ENCODE data around the gene HS6ST2. TPM values are rescaled to one million over a fixed set of nuclear protein-coding genes. Genes with fewer than 3 reads are reported as not detected.

Gene HS6ST2
- total RNA-seq, 2 donors from 2014 or later, result 0.32 to 0.43 TPM

- DNase-seq (ENCODE audit: low spot score), result no peak
- intact Hi-C loops (cut with DNase I), result no loop called here
Observed at GRCh38 chrX:132756439-132756838, 202.0 kb downstream of the HS6ST2 start.

- DNase-seq (ENCODE audit: low spot score), result no peak
- intact Hi-C loops (cut with DNase I), result no loop called here
Observed at GRCh38 chrX:132751063-132751690, 207.3 kb downstream of the HS6ST2 start.

GRCh38 chrX:132750331-132751062 lies 207.9 kb downstream of the HS6ST2 start:
- intact Hi-C loops (cut with DNase I), result no loop called here
- DNase-seq (ENCODE audit: low spot score), result no peak

- no peak for DNase-seq (ENCODE audit: low spot score)
- intact Hi-C loops (cut with DNase I), result no loop called here
Observed at GRCh38 chrX:132749406-132749805, 209.0 kb downstream of the HS6ST2 start.

GRCh38 chrX:132748909-132749308 lies 209.5 kb downstream of the HS6ST2 start:
- intact Hi-C loops (cut with DNase I), result no loop called here
- no peak for DNase-seq (ENCODE audit: low spot score)

- intact Hi-C loops (cut with DNase I), result no loop called here
- no peak for DNase-seq (ENCODE audit: low spot score)
Observed at GRCh38 chrX:132748268-132748667, 210.2 kb downstream of the HS6ST2 start.

- DNase-seq (ENCODE audit: low spot score), result no peak
- intact Hi-C loops (cut with DNase I), result no loop called here
Observed at GRCh38 chrX:132745593-132745992, 212.8 kb downstream of the HS6ST2 start.

GRCh38 chrX:132744470-132744869 lies 214.0 kb downstream of the HS6ST2 start:
- intact Hi-C loops (cut with DNase I), result no loop called here
- no peak for DNase-seq (ENCODE audit: low spot score)

- DNase-seq (ENCODE audit: low spot score), result no peak
- intact Hi-C loops (cut with DNase I), result no loop called here
Observed at GRCh38 chrX:132743086-132743485, 215.3 kb downstream of the HS6ST2 start.

- intact Hi-C loops (cut with DNase I), result no loop called here
- DNase-seq (ENCODE audit: low spot score), result no peak
Observed at GRCh38 chrX:132742246-132742645, 216.2 kb downstream of the HS6ST2 start.

- intact Hi-C loops (cut with DNase I), result no loop called here
- no peak for DNase-seq (ENCODE audit: low spot score)
Observed at GRCh38 chrX:132741689-132742088, 216.7 kb downstream of the HS6ST2 start.

- DNase-seq (ENCODE audit: low spot score), result no peak
- intact Hi-C loops (cut with DNase I), result no loop called here
Observed at GRCh38 chrX:132740316-132741123, 217.9 kb downstream of the HS6ST2 start.

- intact Hi-C loops (cut with DNase I), result no loop called here
- DNase-seq (ENCODE audit: low spot score), result no peak
Observed at GRCh38 chrX:132738951-132739350, 219.5 kb downstream of the HS6ST2 start.

GRCh38 chrX:132737743-132738142 lies 220.7 kb downstream of the HS6ST2 start:
- intact Hi-C loops (cut with DNase I), result no loop called here
- no peak for DNase-seq (ENCODE audit: low spot score)

- intact Hi-C loops (cut with DNase I), result no loop called here
Observed at GRCh38 chrX:132732236-132732635, 226.2 kb downstream of the HS6ST2 start.

GRCh38 chrX:132730726-132731125 lies 227.7 kb downstream of the HS6ST2 start:
- intact Hi-C loops (cut with DNase I), result no loop called here
- no peak for DNase-seq (ENCODE audit: low spot score)

More at GRCh38 chrX:132732236-132732635, 226.2 kb downstream of the HS6ST2 start:
- no peak for DNase-seq (ENCODE audit: low spot score)

GRCh38 chrX:132730266-132730665 lies 228.2 kb downstream of the HS6ST2 start:
- intact Hi-C loops (cut with DNase I), result no loop called here
- no peak for DNase-seq (ENCODE audit: low spot score)

GRCh38 chrX:132728296-132728695 lies 230.1 kb downstream of the HS6ST2 start:
- DNase-seq (ENCODE audit: low spot score), result no peak
- intact Hi-C loops (cut with DNase I), result no loop called here

GRCh38 chrX:132718431-132718958 lies 239.9 kb downstream of the HS6ST2 start:
- DNase-seq (ENCODE audit: low spot score), result no peak
- intact Hi-C loops (cut with DNase I), result no loop called here

- intact Hi-C loops (cut with DNase I), result no loop called here
- no peak for DNase-seq (ENCODE audit: low spot score)
Observed at GRCh38 chrX:132716006-132716405, 242.4 kb downstream of the HS6ST2 start.

Measured in posterior vena cava (tissue), 2 donors.